Measurements from ENCODE around the gene KCP. TPM values are rescaled to one million over a fixed set of nuclear protein-coding genes. Genes with fewer than 3 reads are reported as not detected.
"Not testable (repeated sequence)": the region's sequence is repeated elsewhere in the genome, so short reads cannot be mapped to it uniquely, and the experiment has no call there.

Gene KCP
- total RNA-seq, 1 donor from 2014 or later = 1.8 TPM

GRCh38 chr7:128924707-128925588 lies 14.4 kb upstream of the KCP start:
- no peak for ATAC-seq
- intact Hi-C loops (cut with DNase I) = no loop called here
- no peak for DNase-seq (ENCODE audit: low spot score)

- DNase-seq (ENCODE audit: low spot score) (peak; percentile 14), ATAC-seq (no peak)
- intact Hi-C loops (cut with DNase I) = no loop called here
Observed at GRCh38 chr7:128923411-128923800, 12.9 kb upstream of the KCP start.

GRCh38 chr7:128922496-128923410 lies 12.2 kb upstream of the KCP start:
- intact Hi-C loops (cut with DNase I) = no loop called here
- ATAC-seq (no peak), DNase-seq (ENCODE audit: low spot score) (peak; percentile 43)

GRCh38 chr7:128921866-128922440 lies 11.4 kb upstream of the KCP start:
- intact Hi-C loops (cut with DNase I) = no loop called here
- peak; percentile 35 for DNase-seq (ENCODE audit: low spot score)
- no peak for ATAC-seq

GRCh38 chr7:128920913-128921582 lies 10.5 kb upstream of the KCP start:
- DNase-seq (ENCODE audit: low spot score) (peak; percentile 53), ATAC-seq (no peak)
- intact Hi-C loops (cut with DNase I) = no loop called here

- DNase-seq (ENCODE audit: low spot score) = peak; percentile 50
- no peak for ATAC-seq
- intact Hi-C loops (cut with DNase I) = no loop called here
Observed at GRCh38 chr7:128919881-128920799, 9.6 kb upstream of the KCP start.

- intact Hi-C loops (cut with DNase I) = no loop called here
- ATAC-seq (no peak), DNase-seq (ENCODE audit: low spot score) (peak; percentile 42)
Observed at GRCh38 chr7:128919241-128919640, 8.7 kb upstream of the KCP start.

- DNase-seq (ENCODE audit: low spot score) (peak; percentile 13), ATAC-seq (no peak)
- intact Hi-C loops (cut with DNase I) = no loop called here
Observed at GRCh38 chr7:128918016-128918665, 7.6 kb upstream of the KCP start.

- intact Hi-C loops (cut with DNase I) = no loop called here
- peak; percentile 45 for DNase-seq (ENCODE audit: low spot score)
- no peak for ATAC-seq
Observed at GRCh38 chr7:128917122-128917521, 6.6 kb upstream of the KCP start.

- DNase-seq (ENCODE audit: low spot score) = peak; percentile 26
- intact Hi-C loops (cut with DNase I) = no loop called here
- ATAC-seq = no peak
Observed at GRCh38 chr7:128916643-128916915, 6.1 kb upstream of the KCP start.

GRCh38 chr7:128915841-128916642 lies 5.5 kb upstream of the KCP start:
- intact Hi-C loops (cut with DNase I) = no loop called here
- ATAC-seq (no peak), DNase-seq (ENCODE audit: low spot score) (peak; percentile 47)

- intact Hi-C loops (cut with DNase I) = no loop called here
- no peak for ATAC-seq
- DNase-seq (ENCODE audit: low spot score) = peak; percentile 45
Observed at GRCh38 chr7:128915271-128915819, 4.8 kb upstream of the KCP start.

GRCh38 chr7:128914566-128915151 lies 4.2 kb upstream of the KCP start:
- intact Hi-C loops (cut with DNase I) = no loop called here
- DNase-seq (ENCODE audit: low spot score) = peak; percentile 35
- ATAC-seq = no peak

GRCh38 chr7:128913870-128914565 lies 3.5 kb upstream of the KCP start:
- no peak for ATAC-seq
- intact Hi-C loops (cut with DNase I) = no loop called here

GRCh38 chr7:128912709-128913495 lies 2.4 kb upstream of the KCP start:
- ATAC-seq; intact Hi-C loops (cut with DNase I): not testable (repeated sequence)
- peak; percentile 17 for DNase-seq (ENCODE audit: low spot score)

More at GRCh38 chr7:128913870-128914565, 3.5 kb upstream of the KCP start:
- DNase-seq (ENCODE audit: low spot score) = peak; percentile 38

Data from sciatic nerve (tissue), 2 donors.